CD4-positive, CD25-positive, alpha-beta regulatory T cell (primary cell): ENCODE results near the gene RAB17. TPM values are rescaled to one million over a fixed set of nuclear protein-coding genes. Genes with fewer than 3 reads are reported as not detected.

Experiments used
- ATAC-seq, 2 donors: fragments of 150-1000 bp; cut with Tn5 transposase; one replicate each; pipeline ENCODE4 v1.10.0; 2021; ENCODE audit warnings: low read depth in 2 of 2, moderate number of reproducible peaks in 2 of 2, moderate library complexity in 1 of 2
- DNase-seq, 3 donors: peaks; one replicate each; pipeline versions ENCODE4 v3.0.0 to v3.0.0-alpha.2; 2012 to 2022; ENCODE audit warnings: mixed read lengths in 1 of 3
- H3K27ac ChIP-seq: one replicate; pipeline ENCODE4 v1.7.0; 2013; ENCODE audit warnings: mild to moderate bottlenecking, low read length; ENCODE audit not compliant: insufficient read depth, poor library complexity, severe bottlenecking
- H3K27me3 ChIP-seq: one replicate; pipeline ENCODE4 v1.7.0; 2013; ENCODE audit warnings: low read length; ENCODE audit not compliant: control insufficient read depth, insufficient read depth
- H3K36me3 ChIP-seq: one replicate; pipeline ENCODE4 v1.7.0; 2013; ENCODE audit warnings: mild to moderate bottlenecking, low read length, moderate library complexity; ENCODE audit not compliant: control insufficient read depth, insufficient read depth
- H3K4me1 ChIP-seq: 2 replicates; pipeline ENCODE4 v1.7.0; 2013; ENCODE audit warnings: mild to moderate bottlenecking, low read length; ENCODE audit not compliant: insufficient read depth, control insufficient read depth, poor library complexity, severe bottlenecking
- H3K4me3 ChIP-seq: one replicate; pipeline ENCODE4 v1.7.0; 2013; ENCODE audit warnings: low read depth, mild to moderate bottlenecking, low read length, moderate library complexity
- H3K9me3 ChIP-seq, 2 experiments: 1 replicate in 1 of 2; 2 replicates in 1 of 2; pipeline ENCODE4 v1.7.0; 2013; ENCODE audit warnings: low read length in 2 of 2, mild to moderate bottlenecking in 1 of 2, moderate library complexity in 1 of 2; ENCODE audit not compliant: control insufficient read depth in 2 of 2
- H3K27ac Mint-ChIP-seq, 3 donors: one replicate each; pipeline ENCODE4 v1.8.0; 2020 to 2022; ENCODE audit warnings: mild to moderate bottlenecking in 3 of 3, mixed read lengths in 3 of 3, moderate library complexity in 2 of 3
- H3K27me3 Mint-ChIP-seq: one replicate; pipeline ENCODE4 v1.8.0; 2022; ENCODE audit warnings: mild to moderate bottlenecking, mixed read lengths
- H3K36me3 Mint-ChIP-seq: one replicate; pipeline ENCODE4 v1.8.0; 2020; ENCODE audit warnings: mixed read lengths
- H3K4me1 Mint-ChIP-seq, 4 donors: one replicate each; pipeline ENCODE4 v1.8.0; 2020 to 2022; ENCODE audit warnings: mixed read lengths in 4 of 4, mild to moderate bottlenecking in 1 of 4
- H3K4me3 Mint-ChIP-seq, 4 donors: one replicate each; pipeline ENCODE4 v1.8.0; 2020 to 2022; ENCODE audit warnings: mild to moderate bottlenecking in 4 of 4, mixed read lengths in 4 of 4, moderate library complexity in 3 of 4
- H3K9me3 Mint-ChIP-seq, 7 donors: one replicate each; pipeline ENCODE4 v1.8.0; 2020 to 2022; ENCODE audit warnings: mixed read lengths in 7 of 7, mild to moderate bottlenecking in 3 of 7, moderate library complexity in 2 of 7
- polyA plus RNA-seq, 4 donors: library from polyadenylated mRNA; unstranded; fragments of 300-500 nt; fragmentation: Illumina TruSeq; gene quantifications; one replicate each; pipeline ENCODE4 v1.2.3, GENCODE V29; 2021
- total RNA-seq: library from RNA; stranded (reverse); gene quantifications from one replicate; pipeline ENCODE4 v1.2.3, GENCODE V29; 2022

RAB17 gene
- total and polyA plus RNA-seq, 5 donors from 2014 or later, result not detected

- peak overlapping the region in 1 of 3 donors; percentile 35 for H3K27ac Mint-ChIP-seq
- Histone ChIP-seq H3K4me3 (no peak overlapping the region), H3K4me1 (peaks cover 11% of the 10 kb centered on the region), H3K36me3 (no peaks in the 10 kb centered on the region), H3K9me3 (no peaks in the 10 kb centered on the region), H3K27ac (no peak overlapping the region), H3K27me3 (no peaks in the 10 kb centered on the region)
- H3K27me3 Mint-ChIP-seq, result peaks cover 22% of the 10 kb centered on the region
- no peak for ATAC-seq
- H3K4me3 Mint-ChIP-seq, result no peak overlapping the region
- H3K4me1 Mint-ChIP-seq, result peaks cover 0 to 20% (median 5%) of the 10 kb centered on the region in 4 donors
- H3K9me3 Mint-ChIP-seq, result no peaks in the 10 kb centered on the region
- no peaks in the 10 kb centered on the region for H3K36me3 Mint-ChIP-seq
- DNase-seq, result no peak
Observed at GRCh38 chr2:237617587-237617982, 27.1 kb upstream of the RAB17 start.

- Mint-ChIP-seq H3K27ac (peak overlapping the region in 1 of 3 donors; percentile 14), H3K27me3 (peaks cover 16% of the 10 kb centered on the region), H3K9me3 (no peaks in the 10 kb centered on the region), H3K36me3 (no peaks in the 10 kb centered on the region), H3K4me1 (peaks cover 0 to 20% (median 5%) of the 10 kb centered on the region in 4 donors), H3K4me3 (peak overlapping the region in 2 of 4 donors; percentile 18 to 66)
- DNase-seq (no peak), ATAC-seq (no peak)
- Histone ChIP-seq H3K4me3 (peak overlapping the region; percentile 10), H3K4me1 (peaks cover 11% of the 10 kb centered on the region), H3K27ac (no peak overlapping the region), H3K9me3 (no peaks in the 10 kb centered on the region), H3K27me3 (no peaks in the 10 kb centered on the region), H3K36me3 (no peaks in the 10 kb centered on the region)
Observed at GRCh38 chr2:237616734-237617586, 26.4 kb upstream of the RAB17 start.

- Histone ChIP-seq H3K27me3 (no peaks in the 10 kb centered on the region), H3K4me1 (peaks cover 11% of the 10 kb centered on the region), H3K36me3 (no peaks in the 10 kb centered on the region), H3K4me3 (no peak overlapping the region), H3K27ac (no peak overlapping the region), H3K9me3 (no peaks in the 10 kb centered on the region)
- H3K27ac Mint-ChIP-seq, result peak overlapping the region in 1 of 3 donors; percentile 14
- no peak overlapping the region for H3K4me3 Mint-ChIP-seq
- DNase-seq, result no peak
- no peaks in the 10 kb centered on the region for H3K36me3 Mint-ChIP-seq
- peaks cover 0 to 20% (median 5%) of the 10 kb centered on the region in 4 donors for H3K4me1 Mint-ChIP-seq
- peaks cover 0 to 1% (median 0%) of the 10 kb centered on the region in 7 donors for H3K9me3 Mint-ChIP-seq
- H3K27me3 Mint-ChIP-seq, result peaks cover 13% of the 10 kb centered on the region
- no peak for ATAC-seq
Observed at GRCh38 chr2:237616373-237616733, 25.8 kb upstream of the RAB17 start.

- H3K36me3 Mint-ChIP-seq, result no peaks in the 10 kb centered on the region
- ATAC-seq (no peak), DNase-seq (no peak)
- peaks cover 12% of the 10 kb centered on the region for H3K27me3 Mint-ChIP-seq
- H3K27ac Mint-ChIP-seq, result no peak overlapping the region
- no peak overlapping the region for H3K4me3 ChIP-seq
- no peak overlapping the region for H3K27ac ChIP-seq
- peaks cover 0 to 1% (median 0%) of the 10 kb centered on the region in 7 donors for H3K9me3 Mint-ChIP-seq
- no peak overlapping the region for H3K4me3 Mint-ChIP-seq
- H3K27me3 ChIP-seq, result no peaks in the 10 kb centered on the region
- H3K36me3 ChIP-seq, result no peaks in the 10 kb centered on the region
- peaks cover 0 to 20% (median 5%) of the 10 kb centered on the region in 4 donors for H3K4me1 Mint-ChIP-seq
- H3K4me1 ChIP-seq, result peaks cover 11% of the 10 kb centered on the region
- H3K9me3 ChIP-seq, result no peaks in the 10 kb centered on the region
Observed at GRCh38 chr2:237615631-237616249, 25.2 kb upstream of the RAB17 start.

GRCh38 chr2:237614151-237614720 lies 23.7 kb upstream of the RAB17 start:
- no peak for ATAC-seq
- DNase-seq, result no peak
- peak overlapping the region in 2 of 3 donors; percentile 6 to 31 for H3K27ac Mint-ChIP-seq

GRCh38 chr2:237613679-237614078 lies 23.1 kb upstream of the RAB17 start:
- Histone ChIP-seq H3K27ac (no peak overlapping the region), H3K36me3 (no peaks in the 10 kb centered on the region), H3K27me3 (no peaks in the 10 kb centered on the region), H3K9me3 (no peaks in the 10 kb centered on the region), H3K4me1 (peaks cover 11% of the 10 kb centered on the region), H3K4me3 (no peak overlapping the region)
- Mint-ChIP-seq H3K4me3 (no peak overlapping the region), H3K4me1 (peaks cover 0 to 22% (median 5%) of the 10 kb centered on the region in 4 donors), H3K9me3 (peaks cover 0 to 1% (median 0%) of the 10 kb centered on the region in 7 donors), H3K27me3 (peaks cover 18% of the 10 kb centered on the region), H3K27ac (no peak overlapping the region), H3K36me3 (no peaks in the 10 kb centered on the region)
- no peak for DNase-seq
- ATAC-seq, result no peak

More at GRCh38 chr2:237614151-237614720, 23.7 kb upstream of the RAB17 start:
- Mint-ChIP-seq H3K9me3 (peaks cover 0 to 1% (median 0%) of the 10 kb centered on the region in 7 donors), H3K27me3 (peaks cover 16% of the 10 kb centered on the region), H3K4me3 (no peak overlapping the region), H3K36me3 (no peaks in the 10 kb centered on the region), H3K4me1 (peaks cover 0 to 22% (median 5%) of the 10 kb centered on the region in 4 donors)
- no peaks in the 10 kb centered on the region for H3K36me3 ChIP-seq
- H3K27ac ChIP-seq, result no peak overlapping the region
- no peaks in the 10 kb centered on the region for H3K27me3 ChIP-seq
- H3K4me1 ChIP-seq, result peaks cover 11% of the 10 kb centered on the region
- H3K4me3 ChIP-seq, result no peak overlapping the region
- H3K9me3 ChIP-seq, result no peaks in the 10 kb centered on the region

GRCh38 chr2:237612527-237613357 lies 22.2 kb upstream of the RAB17 start:
- no peak for ATAC-seq
- Histone ChIP-seq H3K4me1 (peaks cover 11% of the 10 kb centered on the region), H3K27me3 (no peaks in the 10 kb centered on the region), H3K4me3 (no peak overlapping the region), H3K27ac (no peak overlapping the region), H3K9me3 (no peaks in the 10 kb centered on the region), H3K36me3 (no peaks in the 10 kb centered on the region)
- DNase-seq, result no peak
- H3K27me3 Mint-ChIP-seq, result peaks cover 24% of the 10 kb centered on the region
- no peaks in the 10 kb centered on the region for H3K36me3 Mint-ChIP-seq
- no peak overlapping the region for H3K27ac Mint-ChIP-seq
- H3K4me1 Mint-ChIP-seq, result peaks cover 0 to 20% (median 5%) of the 10 kb centered on the region in 4 donors
- H3K9me3 Mint-ChIP-seq, result peaks cover 0 to 1% (median 0%) of the 10 kb centered on the region in 7 donors
- no peak overlapping the region for H3K4me3 Mint-ChIP-seq
